ENCODE data around the gene IKZF2.

DNA sequence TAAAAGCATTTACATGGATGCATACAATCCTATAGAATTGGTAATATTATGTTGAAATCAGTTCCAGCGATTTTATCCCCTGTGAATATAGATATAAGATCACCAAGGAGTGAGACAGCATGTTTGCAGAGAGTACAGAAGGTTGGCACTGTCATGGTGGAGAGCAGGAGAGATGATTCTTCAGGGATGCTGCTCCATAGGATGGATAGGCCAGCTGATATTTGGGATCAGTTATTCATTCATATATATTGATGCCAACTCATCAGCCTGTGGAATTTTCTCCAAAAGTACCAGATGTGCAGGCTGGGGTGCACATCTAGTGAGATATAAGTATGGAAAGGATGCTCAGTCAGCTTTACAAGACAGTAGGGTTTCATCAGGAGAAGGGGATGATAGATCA, 139.9 kb downstream of the IKZF2 start:
- TF ChIP-seq, protein P1, sequence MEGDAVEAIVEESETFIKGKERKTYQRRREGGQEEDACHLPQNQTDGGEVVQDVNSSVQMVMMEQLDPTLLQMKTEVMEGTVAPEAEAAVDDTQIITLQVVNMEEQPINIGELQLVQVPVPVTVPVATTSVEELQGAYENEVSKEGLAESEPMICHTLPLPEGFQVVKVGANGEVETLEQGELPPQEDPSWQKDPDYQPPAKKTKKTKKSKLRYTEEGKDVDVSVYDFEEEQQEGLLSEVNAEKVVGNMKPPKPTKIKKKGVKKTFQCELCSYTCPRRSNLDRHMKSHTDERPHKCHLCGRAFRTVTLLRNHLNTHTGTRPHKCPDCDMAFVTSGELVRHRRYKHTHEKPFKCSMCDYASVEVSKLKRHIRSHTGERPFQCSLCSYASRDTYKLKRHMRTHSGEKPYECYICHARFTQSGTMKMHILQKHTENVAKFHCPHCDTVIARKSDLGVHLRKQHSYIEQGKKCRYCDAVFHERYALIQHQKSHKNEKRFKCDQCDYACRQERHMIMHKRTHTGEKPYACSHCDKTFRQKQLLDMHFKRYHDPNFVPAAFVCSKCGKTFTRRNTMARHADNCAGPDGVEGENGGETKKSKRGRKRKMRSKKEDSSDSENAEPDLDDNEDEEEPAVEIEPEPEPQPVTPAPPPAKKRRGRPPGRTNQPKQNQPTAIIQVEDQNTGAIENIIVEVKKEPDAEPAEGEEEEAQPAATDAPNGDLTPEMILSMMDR (IDR thresholded peaks at IDR 0.05; ENCODE audit: low read length): no peak
- no peak for TF ChIP-seq EZH2phosphoT487 (IDR thresholded peaks at IDR 0.05; ENCODE audit: low read length)

Data from MM.1S (cell line).